ENCODE data around the gene CYB5A.

DNA sequence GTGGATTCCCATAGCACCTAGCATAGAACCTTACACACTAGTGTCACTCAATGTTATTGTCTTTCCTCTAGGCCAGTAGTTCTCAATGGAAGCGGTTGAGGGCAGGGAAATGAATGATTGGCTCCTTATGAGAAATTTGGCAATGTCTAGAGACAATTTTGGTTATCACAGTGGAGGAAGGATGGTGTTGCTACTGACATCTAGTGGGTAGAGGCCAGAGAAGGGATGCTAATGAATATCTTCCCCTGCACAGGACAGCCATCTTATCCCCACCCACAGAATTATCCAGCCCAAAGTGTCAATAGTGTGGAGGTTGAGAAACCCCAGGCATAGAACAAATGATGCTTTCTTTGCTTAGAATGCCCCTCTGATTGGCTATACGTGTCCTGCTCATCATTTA is 39.6 kb upstream of the CYB5A start:
- TF ChIP-seq POLR2A (IDR thresholded peaks at IDR 0.05) = no peak
- TF ChIP-seq, protein P1, sequence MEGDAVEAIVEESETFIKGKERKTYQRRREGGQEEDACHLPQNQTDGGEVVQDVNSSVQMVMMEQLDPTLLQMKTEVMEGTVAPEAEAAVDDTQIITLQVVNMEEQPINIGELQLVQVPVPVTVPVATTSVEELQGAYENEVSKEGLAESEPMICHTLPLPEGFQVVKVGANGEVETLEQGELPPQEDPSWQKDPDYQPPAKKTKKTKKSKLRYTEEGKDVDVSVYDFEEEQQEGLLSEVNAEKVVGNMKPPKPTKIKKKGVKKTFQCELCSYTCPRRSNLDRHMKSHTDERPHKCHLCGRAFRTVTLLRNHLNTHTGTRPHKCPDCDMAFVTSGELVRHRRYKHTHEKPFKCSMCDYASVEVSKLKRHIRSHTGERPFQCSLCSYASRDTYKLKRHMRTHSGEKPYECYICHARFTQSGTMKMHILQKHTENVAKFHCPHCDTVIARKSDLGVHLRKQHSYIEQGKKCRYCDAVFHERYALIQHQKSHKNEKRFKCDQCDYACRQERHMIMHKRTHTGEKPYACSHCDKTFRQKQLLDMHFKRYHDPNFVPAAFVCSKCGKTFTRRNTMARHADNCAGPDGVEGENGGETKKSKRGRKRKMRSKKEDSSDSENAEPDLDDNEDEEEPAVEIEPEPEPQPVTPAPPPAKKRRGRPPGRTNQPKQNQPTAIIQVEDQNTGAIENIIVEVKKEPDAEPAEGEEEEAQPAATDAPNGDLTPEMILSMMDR (IDR thresholded peaks at IDR 0.05) = peak in 3 of 6 experiments; percentile 33 to 49 (median 44)
